ENCODE measurements around the gene RALA. TPM values are rescaled to one million over a fixed set of nuclear protein-coding genes. Genes with fewer than 3 reads are reported as not detected.

RALA gene
- total RNA-seq, 2 experiments from 2014 or later = 24.5 to 27.5 TPM

DNA sequence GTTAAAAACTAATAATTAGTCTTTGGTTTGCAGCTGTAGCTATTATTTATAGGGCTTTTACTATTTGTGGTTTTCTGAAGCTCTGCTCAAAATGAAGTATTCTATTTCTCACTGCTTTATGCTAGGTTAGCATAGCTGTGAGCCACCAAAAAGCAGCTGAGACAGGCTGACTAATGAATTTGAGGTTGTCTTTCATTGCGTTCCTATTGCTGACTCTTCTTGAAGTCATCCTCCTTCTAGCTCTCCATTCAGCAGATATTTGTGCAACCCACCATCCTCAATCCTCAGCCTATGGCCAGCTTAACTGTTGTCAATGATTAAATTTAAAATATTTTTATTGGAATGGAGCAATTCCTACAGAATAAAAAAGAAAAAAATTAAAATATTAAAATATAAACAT lies 2.1 kb upstream of the RALA start:
- peaks cover 11% of the 10 kb centered on the region for H3K36me3 Mint-ChIP-seq (ENCODE audit: low read depth)
- H3K4me1 Mint-ChIP-seq (ENCODE audit: low read depth) = peaks cover 33% of the 10 kb centered on the region
- no peak overlapping the region for H3K27ac Mint-ChIP-seq
- H3K27me3 ChIP-seq (ENCODE audit: control insufficient read depth in 1 of 2, insufficient read depth in 2 of 2, low read length in 2 of 2) = no peaks in the 10 kb centered on the region
- H3K9me3 ChIP-seq (ENCODE audit: control insufficient read depth in 1 of 2, insufficient read depth in 1 of 2, low read length in 2 of 2) = no peaks in the 10 kb centered on the region
- ATAC-seq (ENCODE audit: poor library complexity) (no peak), DNase-seq (no peak)
- intact Hi-C loops (cut with DNase I, micrococcal nuclease) = loop anchor here in 1 of 2 experiments (5.0 kb wide), 1 partner anchor 39 kb away; no protein-coding TSS in a partner anchor
- H3K4me3 ChIP-seq (ENCODE audit: low read length) = no peak overlapping the region
- CTCF ChIA-PET = interaction anchor here (0.6 to 3.6 kb wide), 4 partner anchors 9 to 40 kb away, joined by 3 to 22 read pairs (median 4); no protein-coding TSS in a partner anchor
- TF ChIP-seq, protein P1, sequence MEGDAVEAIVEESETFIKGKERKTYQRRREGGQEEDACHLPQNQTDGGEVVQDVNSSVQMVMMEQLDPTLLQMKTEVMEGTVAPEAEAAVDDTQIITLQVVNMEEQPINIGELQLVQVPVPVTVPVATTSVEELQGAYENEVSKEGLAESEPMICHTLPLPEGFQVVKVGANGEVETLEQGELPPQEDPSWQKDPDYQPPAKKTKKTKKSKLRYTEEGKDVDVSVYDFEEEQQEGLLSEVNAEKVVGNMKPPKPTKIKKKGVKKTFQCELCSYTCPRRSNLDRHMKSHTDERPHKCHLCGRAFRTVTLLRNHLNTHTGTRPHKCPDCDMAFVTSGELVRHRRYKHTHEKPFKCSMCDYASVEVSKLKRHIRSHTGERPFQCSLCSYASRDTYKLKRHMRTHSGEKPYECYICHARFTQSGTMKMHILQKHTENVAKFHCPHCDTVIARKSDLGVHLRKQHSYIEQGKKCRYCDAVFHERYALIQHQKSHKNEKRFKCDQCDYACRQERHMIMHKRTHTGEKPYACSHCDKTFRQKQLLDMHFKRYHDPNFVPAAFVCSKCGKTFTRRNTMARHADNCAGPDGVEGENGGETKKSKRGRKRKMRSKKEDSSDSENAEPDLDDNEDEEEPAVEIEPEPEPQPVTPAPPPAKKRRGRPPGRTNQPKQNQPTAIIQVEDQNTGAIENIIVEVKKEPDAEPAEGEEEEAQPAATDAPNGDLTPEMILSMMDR (IDR thresholded peaks at IDR 0.05) = no peak
- POLR2A ChIA-PET = interaction anchor here (1.2 to 1.7 kb wide), 2 partner anchors 8 to 12 kb away, joined by 4 to 6 read pairs; no protein-coding TSS in a partner anchor
- H3K9me3 Mint-ChIP-seq = no peaks in the 10 kb centered on the region
- no peak overlapping the region for H3K4me3 Mint-ChIP-seq
- peaks cover 25% of the 10 kb centered on the region for H3K4me1 ChIP-seq (ENCODE audit: insufficient read depth, low read length)
- H3K27ac ChIP-seq (ENCODE audit: low read depth in 1 of 2, low read length in 2 of 2) = no peak overlapping the region
- no peaks in the 10 kb centered on the region for H3K27me3 Mint-ChIP-seq
- no peaks in the 10 kb centered on the region for H3K36me3 ChIP-seq (ENCODE audit: insufficient read depth, low read length)

DNA sequence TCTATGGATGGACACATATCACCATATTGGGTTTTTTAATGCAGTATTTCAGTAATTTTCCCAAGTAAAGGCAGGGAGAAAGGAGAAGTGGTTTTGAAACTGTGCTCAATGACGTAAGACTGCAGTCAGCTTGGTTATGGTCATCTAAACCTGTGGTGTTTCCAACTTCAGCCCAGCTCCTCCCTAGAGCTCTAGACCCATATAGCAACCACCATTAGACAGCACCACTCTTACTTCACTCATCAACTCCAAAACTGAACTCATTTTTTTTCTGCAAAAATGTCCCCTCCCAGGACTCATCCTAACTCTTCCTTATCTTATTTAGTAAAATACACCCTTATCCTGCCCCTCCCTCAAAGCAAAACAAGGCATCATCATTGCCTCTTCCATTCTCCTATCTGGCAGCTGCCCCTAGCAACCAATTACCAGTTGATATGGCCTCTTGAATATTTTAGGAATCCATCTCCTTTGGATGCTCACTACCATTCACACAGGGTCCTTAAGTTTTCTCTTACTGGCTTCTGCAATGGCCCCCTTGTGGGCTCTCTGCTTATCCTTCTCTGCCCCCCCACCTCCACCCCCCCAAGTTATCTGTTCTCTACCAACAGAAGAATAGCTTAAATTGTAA lies 1.5 kb upstream of the RALA start:
- POLR2A ChIA-PET = interaction anchor here (1.6 to 3.3 kb wide), 9 partner anchors 8 to 328 kb away, joined by 3 to 38 read pairs (median 16); partner anchors contain the start of gene CDK13
- no peaks in the 10 kb centered on the region for H3K9me3 ChIP-seq (ENCODE audit: control insufficient read depth in 1 of 2, insufficient read depth in 1 of 2, low read length in 2 of 2)
- Mint-ChIP-seq H3K4me3 (peak overlapping the region; percentile 94), H3K4me1 (ENCODE audit: low read depth) (peaks cover 39% of the 10 kb centered on the region), H3K27me3 (no peaks in the 10 kb centered on the region), H3K9me3 (no peaks in the 10 kb centered on the region), H3K27ac (peak overlapping the region; percentile 86), H3K36me3 (ENCODE audit: low read depth) (peaks cover 11% of the 10 kb centered on the region)
- no peak overlapping the region for H3K27ac ChIP-seq (ENCODE audit: low read depth in 1 of 2, low read length in 2 of 2)
- H3K36me3 ChIP-seq (ENCODE audit: insufficient read depth, low read length) = no peaks in the 10 kb centered on the region
- TF ChIP-seq, protein P1 (IDR thresholded peaks at IDR 0.05) = no peak
- intact Hi-C loops (cut with DNase I, micrococcal nuclease) = loop anchor here (1.0 to 5.0 kb wide), 4 partner anchors 21 to 327 kb away; no protein-coding TSS in a partner anchor
- no peaks in the 10 kb centered on the region for H3K27me3 ChIP-seq (ENCODE audit: control insufficient read depth in 1 of 2, insufficient read depth in 2 of 2, low read length in 2 of 2)
- peaks cover 27% of the 10 kb centered on the region for H3K4me1 ChIP-seq (ENCODE audit: insufficient read depth, low read length)
- CTCF ChIA-PET = interaction anchor here (0.6 to 3.6 kb wide), 6 partner anchors 10 to 41 kb away, joined by 3 to 22 read pairs (median 4); no protein-coding TSS in a partner anchor
- H3K4me3 ChIP-seq (ENCODE audit: low read length) = no peak overlapping the region
- DNase-seq (peak in 2 of 14 experiments; percentile 46), ATAC-seq (ENCODE audit: poor library complexity) (no peak)

DNA sequence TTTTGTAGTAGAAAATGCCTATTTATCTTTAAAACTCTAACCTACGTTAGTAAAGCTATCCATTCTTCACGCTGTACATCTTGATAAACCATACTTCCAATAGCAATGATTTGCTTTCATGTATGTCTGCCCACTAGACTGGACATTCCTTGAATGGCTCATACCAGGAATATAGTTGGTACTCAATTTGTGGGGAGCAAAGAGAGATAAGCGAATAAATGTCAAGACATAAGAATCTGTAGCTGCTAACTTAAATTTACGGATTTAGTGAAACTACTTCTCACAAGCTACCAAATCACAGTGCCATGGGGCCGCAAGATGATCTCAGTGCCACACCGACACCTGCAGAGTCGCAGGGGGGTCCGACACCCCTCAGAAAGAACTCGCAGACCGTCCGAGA lies 763 bp upstream of the RALA start:
- DNase-seq (no peak), ATAC-seq (ENCODE audit: poor library complexity) (no peak)
- peak overlapping the region; percentile 82 to 85 for H3K27ac ChIP-seq (ENCODE audit: low read depth in 1 of 2, low read length in 2 of 2)
- TF ChIP-seq, protein P1 (IDR thresholded peaks at IDR 0.05) = no peak
- H3K27me3 ChIP-seq (ENCODE audit: control insufficient read depth in 1 of 2, insufficient read depth in 2 of 2, low read length in 2 of 2) = no peaks in the 10 kb centered on the region
- Mint-ChIP-seq H3K4me1 (ENCODE audit: low read depth) (peaks cover 47% of the 10 kb centered on the region), H3K9me3 (no peaks in the 10 kb centered on the region), H3K4me3 (peak overlapping the region; percentile 94), H3K27ac (peak overlapping the region; percentile 86), H3K27me3 (no peaks in the 10 kb centered on the region), H3K36me3 (ENCODE audit: low read depth) (peaks cover 11% of the 10 kb centered on the region)
- peak overlapping the region; percentile 81 for H3K4me3 ChIP-seq (ENCODE audit: low read length)
- intact Hi-C loops (cut with DNase I, micrococcal nuclease) = loop anchor here (1.0 to 5.0 kb wide), 5 partner anchors 21 to 326 kb away; no protein-coding TSS in a partner anchor
- H3K36me3 ChIP-seq (ENCODE audit: insufficient read depth, low read length) = no peaks in the 10 kb centered on the region
- H3K4me1 ChIP-seq (ENCODE audit: insufficient read depth, low read length) = peaks cover 27% of the 10 kb centered on the region
- ChIA-PET POLR2A (interaction anchor here (0.6 to 3.3 kb wide), 16 partner anchors 9 to 512 kb away, joined by 3 to 38 read pairs (median 9); partner anchors contain the start of genes CDK13, MPLKIP and SUGCT), CTCF (interaction anchor here (1.0 to 3.6 kb wide), 5 partner anchors 13 to 512 kb away, joined by 3 to 22 read pairs (median 4); partner anchors contain the start of genes MPLKIP and SUGCT)
- H3K9me3 ChIP-seq (ENCODE audit: control insufficient read depth in 1 of 2, insufficient read depth in 1 of 2, low read length in 2 of 2) = no peaks in the 10 kb centered on the region
